ENCODE data around the gene RGS2.

RGS2 gene

DNA sequence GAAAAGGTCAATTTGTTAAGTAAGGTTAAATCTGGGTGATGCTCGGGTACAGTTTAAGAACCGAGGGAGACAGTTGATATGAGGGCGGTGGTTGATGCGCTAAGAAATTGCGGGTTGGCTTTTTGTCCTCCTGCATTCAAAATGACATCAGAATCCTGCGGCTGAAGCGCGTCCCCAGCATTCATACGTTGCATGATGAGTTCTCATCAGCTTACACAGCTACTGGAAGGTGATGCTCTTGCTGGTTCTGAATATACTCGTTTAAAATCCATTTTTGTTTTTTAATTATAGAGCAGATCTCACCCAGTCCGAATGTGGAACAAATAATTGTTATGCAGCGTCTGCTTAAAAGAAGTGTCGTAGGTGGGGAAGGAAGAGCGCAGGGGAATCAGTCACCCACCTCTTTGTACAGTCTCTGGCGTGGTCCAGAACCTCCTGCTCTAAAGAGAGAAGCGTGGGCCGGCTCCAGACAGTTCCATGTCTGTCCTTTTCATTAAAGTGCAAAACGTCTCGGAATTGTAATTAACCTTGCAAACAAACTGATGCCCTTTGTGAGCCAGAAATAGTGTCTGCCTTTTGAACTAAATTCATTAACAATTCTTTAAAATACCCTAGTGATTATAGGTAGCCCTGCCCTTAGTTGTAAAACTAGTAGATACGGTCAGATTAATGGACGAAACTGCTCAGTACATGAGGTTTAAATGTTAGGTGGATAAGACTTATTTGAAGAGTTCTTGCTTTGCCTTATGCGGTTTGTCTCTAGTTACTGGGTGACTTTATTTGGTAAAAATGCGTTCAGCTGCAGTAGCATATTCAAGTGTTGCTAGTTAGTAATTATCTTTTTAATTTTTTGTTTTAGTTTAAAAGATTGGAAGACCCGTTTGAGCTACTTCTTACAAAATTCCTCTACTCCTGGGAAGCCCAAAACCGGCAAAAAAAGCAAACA lies 741 bp downstream of the RGS2 start:
- TF ChIP-seq EZH2phosphoT487 (IDR thresholded peaks at IDR 0.05; ENCODE audit: low read depth) (no peak), CTCF (IDR thresholded peaks at IDR 0.05; ENCODE audit: low read depth, low read length) (no peak)
- Histone ChIP-seq H3K27me3 (ENCODE audit: low read depth, low read length) (no peaks in the 10 kb centered on the region), H3K9me3 (ENCODE audit: insufficient read depth, low read length) (no peaks in the 10 kb centered on the region), H3K4me1 (ENCODE audit: low read length) (peaks cover 30% of the 10 kb centered on the region), H4K20me1 (ENCODE audit: insufficient read depth, low read length) (peaks cover 16% of the 10 kb centered on the region), H2AFZ (ENCODE audit: low read depth, low read length) (0 out of 2 replicates have a peak overlapping the region, but pooled peaks have one; percentile 11), H3K27ac (ENCODE audit: low read length) (peak overlapping the region; percentile 60), H3K9ac (ENCODE audit: low read length) (peak overlapping the region; percentile 71), H3K36me3 (replicated peaks; ENCODE audit: low read depth, low read length) (peaks cover 24% of the 10 kb centered on the region), H3K4me2 (ENCODE audit: low read length) (peak overlapping the region; percentile 98), H3K79me2 (ENCODE audit: low read length) (peaks cover 8% of the 10 kb centered on the region; the same call in 1 of the 2 replicates), H3K4me3 (ENCODE audit: low read length) (peak overlapping the region; percentile 81)

DNA sequence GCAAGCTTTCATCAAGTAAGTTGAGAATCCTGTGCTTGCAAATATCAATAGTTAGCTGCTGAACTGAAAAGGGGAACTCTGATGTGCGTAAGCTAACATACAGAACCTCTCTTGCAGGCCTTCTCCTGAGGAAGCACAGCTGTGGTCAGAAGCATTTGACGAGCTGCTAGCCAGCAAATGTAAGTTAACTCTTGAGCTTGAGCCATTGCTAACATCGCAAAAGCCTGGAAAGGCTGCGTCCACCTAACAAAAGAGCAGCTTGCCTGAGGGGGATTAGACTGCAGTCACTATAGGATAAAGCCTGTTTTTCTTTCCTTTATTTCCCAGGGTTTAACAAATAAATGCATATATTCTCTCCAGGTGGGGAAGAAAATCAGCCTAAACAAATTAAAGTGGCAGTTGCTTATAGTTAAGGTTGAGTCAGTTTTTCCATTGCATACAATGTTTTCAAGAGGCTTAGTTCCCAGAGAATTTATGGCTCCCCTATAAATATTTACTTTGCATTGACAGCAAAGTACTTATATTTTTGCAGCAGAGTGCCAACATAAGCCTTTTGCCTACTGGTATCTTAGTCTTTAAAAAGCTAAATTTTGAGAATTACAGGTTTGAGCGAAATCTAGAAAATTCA lies 1.5 kb downstream of the RGS2 start:
- peak overlapping the region; percentile 98 for H3K4me2 ChIP-seq (ENCODE audit: low read length)
- H3K4me1 ChIP-seq (ENCODE audit: low read length) = peaks cover 30% of the 10 kb centered on the region
- no peaks in the 10 kb centered on the region for H3K27me3 ChIP-seq (ENCODE audit: low read depth, low read length)
- peak overlapping the region; percentile 81 for H3K4me3 ChIP-seq (ENCODE audit: low read length)
- H4K20me1 ChIP-seq (ENCODE audit: insufficient read depth, low read length) = peaks cover 16% of the 10 kb centered on the region
- peak overlapping the region; percentile 71 for H3K9ac ChIP-seq (ENCODE audit: low read length)
- no peak overlapping the region for H2AFZ ChIP-seq (ENCODE audit: low read depth, low read length)
- peaks cover 24% of the 10 kb centered on the region for H3K36me3 ChIP-seq (replicated peaks; ENCODE audit: low read depth, low read length)
- H3K9me3 ChIP-seq (ENCODE audit: insufficient read depth, low read length) = no peaks in the 10 kb centered on the region
- H3K79me2 ChIP-seq (ENCODE audit: low read length) = peaks cover 8% of the 10 kb centered on the region; the same call in 1 of the 2 replicates
- peak overlapping the region; percentile 60 for H3K27ac ChIP-seq (ENCODE audit: low read length)
- TF ChIP-seq EZH2phosphoT487 (IDR thresholded peaks at IDR 0.05; ENCODE audit: low read depth) = no peak

DNA sequence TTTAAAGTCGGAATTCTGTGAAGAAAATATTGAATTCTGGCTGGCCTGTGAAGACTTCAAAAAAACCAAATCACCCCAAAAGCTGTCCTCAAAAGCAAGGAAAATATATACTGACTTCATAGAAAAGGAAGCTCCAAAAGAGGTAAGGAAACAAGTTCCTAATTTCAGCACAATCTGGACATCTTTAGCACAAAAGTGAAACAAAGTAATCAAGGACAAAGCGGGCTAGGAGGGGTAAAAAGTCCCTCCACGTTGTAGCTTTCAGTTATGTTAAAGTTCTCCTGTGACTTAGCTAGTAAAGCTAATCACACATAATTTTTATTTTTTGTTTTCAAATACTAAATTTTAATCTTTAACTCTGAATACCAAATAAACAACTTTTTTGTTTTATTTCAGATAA lies 2.2 kb downstream of the RGS2 start:
- Histone ChIP-seq H3K27ac (ENCODE audit: low read length) (no peak overlapping the region), H3K4me2 (ENCODE audit: low read length) (peak overlapping the region; percentile 98; the same call in 1 of the 2 replicates)

More for the DNA sequence above, 2.2 kb downstream of the RGS2 start:
- Histone ChIP-seq H3K27me3 (ENCODE audit: low read depth, low read length) (no peaks in the 10 kb centered on the region), H3K9me3 (ENCODE audit: insufficient read depth, low read length) (no peaks in the 10 kb centered on the region), H4K20me1 (ENCODE audit: insufficient read depth, low read length) (peaks cover 16% of the 10 kb centered on the region), H3K36me3 (replicated peaks; ENCODE audit: low read depth, low read length) (peaks cover 24% of the 10 kb centered on the region), H3K4me3 (ENCODE audit: low read length) (no peak overlapping the region), H3K9ac (ENCODE audit: low read length) (no peak overlapping the region), H3K4me1 (ENCODE audit: low read length) (peaks cover 30% of the 10 kb centered on the region), H2AFZ (ENCODE audit: low read depth, low read length) (no peak overlapping the region), H3K79me2 (ENCODE audit: low read length) (peaks cover 8% of the 10 kb centered on the region; the same call in 1 of the 2 replicates)
- TF ChIP-seq CTCF (IDR thresholded peaks at IDR 0.05; ENCODE audit: low read depth, low read length) (no peak), EZH2phosphoT487 (IDR thresholded peaks at IDR 0.05; ENCODE audit: low read depth) (no peak)

Data from OCI-LY3 (cell line).